GM18505 (cell line): Measurements from ENCODE around the gene OR5K1.

Source experiments
- ATAC-seq: cut with Tn5 transposase; IDR thresholded peaks from one replicate; pipeline ENCODE4 v1.9.1; 2021; ENCODE audit not compliant: unreplicated experiment
- POLR2A ChIP-seq: IDR thresholded peaks from 4 replicates; pipeline ENCODE4 v1.6.1; 2011; ENCODE audit warnings: borderline replicate concordance; ENCODE audit not compliant: insufficient read depth, insufficient read length; ENCODE audit errors: extremely low read depth

Gene OR5K1

GRCh38 chr3:98497381-98497780, 34.4 kb downstream of the OR5K1 start, which contains the start of gene OR5K2:
OR5K2 (plus strand) TSS chr3:98497681; CDS start chr3:98497681, 0 bp downstream.
- ATAC-seq = no peak
- TF ChIP-seq POLR2A = no peak

GRCh38 chr3:98500019-98500418, 37.0 kb downstream of the OR5K1 start:
- ATAC-seq = no peak

GRCh38 chr3:98501270-98501669, 38.3 kb downstream of the OR5K1 start:
- TF ChIP-seq POLR2A = no peak
- ATAC-seq = no peak

More at GRCh38 chr3:98500019-98500418, 37.0 kb downstream of the OR5K1 start:
- TF ChIP-seq POLR2A = no peak

- no peak for ATAC-seq
- no peak for TF ChIP-seq POLR2A
These were observed 39.0 kb downstream of the OR5K1 start for GRCh38 chr3:98501863-98502576.

- TF ChIP-seq POLR2A = no peak
- no peak for ATAC-seq
These were observed 41.5 kb downstream of the OR5K1 start for GRCh38 chr3:98504539-98504938.

- TF ChIP-seq POLR2A = no peak
- ATAC-seq = no peak
These were observed 45.6 kb downstream of the OR5K1 start for GRCh38 chr3:98508582-98508981.

- no peak for TF ChIP-seq POLR2A
- ATAC-seq = no peak
These were observed 49.6 kb downstream of the OR5K1 start for GRCh38 chr3:98512576-98512975.

GRCh38 chr3:98513091-98513511, 50.1 kb downstream of the OR5K1 start:
- TF ChIP-seq POLR2A = no peak
- ATAC-seq = no peak

- ATAC-seq = no peak
- no peak for TF ChIP-seq POLR2A
These were observed 50.7 kb downstream of the OR5K1 start for GRCh38 chr3:98513736-98514135.

GRCh38 chr3:98514948-98515347, 51.9 kb downstream of the OR5K1 start:
- no peak for ATAC-seq
- TF ChIP-seq POLR2A = no peak

- no peak for ATAC-seq
- TF ChIP-seq POLR2A = no peak
These were observed 55.8 kb downstream of the OR5K1 start for GRCh38 chr3:98518816-98519215.

- TF ChIP-seq POLR2A = peak; percentile 34
- no peak for ATAC-seq
These were observed 56.4 kb downstream of the OR5K1 start for GRCh38 chr3:98519351-98519750.

GRCh38 chr3:98521897-98522543, 59.0 kb downstream of the OR5K1 start:
- TF ChIP-seq POLR2A = no peak
- peak; percentile 43 for ATAC-seq
